HK-2 (cell line): ENCODE results near the gene PER3.
A peak's percentile ranks its signal among the peaks of the same experiment; 100 is the strongest.

Source experiments
- DNase-seq: peaks from one replicate; pipeline ENCODE4 v3.0.0-alpha.2; 2018; ENCODE audit not compliant: unreplicated experiment

The PER3 gene

GRCh38 chr1:7783826-7784491, at the start of gene PER3:
TSS of gene PER3 (plus strand) at chr1:7784291. CDS start at chr1:7784878, 587 bp downstream.
- DNase-seq, result peak; percentile 99

GRCh38 chr1:7738044-7738443, 46.0 kb upstream of the PER3 start:
- no peak for DNase-seq

DNA sequence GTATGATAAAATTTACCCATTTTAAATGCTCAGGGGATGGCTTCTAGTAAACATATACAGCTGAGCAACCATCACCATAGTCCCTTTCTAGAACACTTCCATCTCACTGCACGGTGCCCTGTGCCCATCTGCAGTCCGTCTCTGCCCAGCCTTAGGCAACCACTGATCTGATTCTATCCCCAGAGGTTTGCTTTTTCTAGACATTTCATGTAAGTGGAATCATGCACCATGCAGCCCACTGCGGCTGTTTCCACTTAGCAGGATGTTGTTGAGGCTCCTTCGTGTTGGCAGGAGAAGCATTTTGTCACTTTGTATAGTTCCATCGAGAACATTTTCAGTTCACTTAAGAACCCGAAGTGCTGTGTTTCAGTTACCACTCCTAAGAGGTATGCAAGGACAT, 40.7 kb upstream of the PER3 start:
- DNase-seq, result no peak

- DNase-seq, result no peak
Observed at GRCh38 chr1:7744882-7745281, 39.2 kb upstream of the PER3 start.

DNA sequence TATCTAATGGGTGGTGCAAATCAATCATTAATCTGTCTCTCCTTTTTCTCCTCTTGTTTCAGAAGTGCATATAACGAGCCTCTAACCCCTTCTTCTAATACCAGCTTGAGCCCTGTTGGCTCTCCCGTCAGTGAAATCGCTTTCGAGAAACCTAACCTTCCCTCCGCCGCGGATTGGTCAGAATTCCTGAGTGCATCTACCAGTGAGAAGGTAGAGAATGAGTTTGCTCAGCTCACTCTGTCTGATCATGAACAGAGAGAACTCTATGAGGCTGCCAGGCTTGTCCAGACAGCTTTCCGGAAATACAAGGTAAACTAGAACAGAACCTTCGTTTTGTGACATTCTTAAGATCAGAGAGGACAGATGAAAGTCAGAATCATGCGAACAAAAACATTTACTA, 38.3 kb upstream of the PER3 start:
- DNase-seq, result no peak

DNA sequence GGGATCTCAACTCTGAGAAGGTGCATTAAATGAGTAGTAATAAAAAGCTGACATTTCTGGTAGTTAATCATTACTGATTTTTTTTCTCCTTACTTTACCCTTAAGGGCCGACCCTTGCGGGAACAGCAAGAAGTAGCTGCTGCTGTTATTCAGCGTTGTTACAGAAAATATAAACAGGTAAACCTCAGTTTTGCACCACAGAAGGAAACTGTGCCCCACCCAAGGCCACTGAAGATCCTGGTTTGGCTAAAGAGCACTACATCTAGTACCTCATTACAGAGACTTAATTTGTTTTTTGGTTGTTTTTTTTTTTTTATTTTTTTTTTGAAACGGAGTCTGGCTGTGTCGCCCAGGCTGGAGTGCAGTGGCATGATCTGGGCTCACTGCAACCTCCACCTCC, 36.5 kb upstream of the PER3 start:
- no peak for DNase-seq

- no peak for DNase-seq
Observed at GRCh38 chr1:7749126-7749525, 35.0 kb upstream of the PER3 start.

DNA sequence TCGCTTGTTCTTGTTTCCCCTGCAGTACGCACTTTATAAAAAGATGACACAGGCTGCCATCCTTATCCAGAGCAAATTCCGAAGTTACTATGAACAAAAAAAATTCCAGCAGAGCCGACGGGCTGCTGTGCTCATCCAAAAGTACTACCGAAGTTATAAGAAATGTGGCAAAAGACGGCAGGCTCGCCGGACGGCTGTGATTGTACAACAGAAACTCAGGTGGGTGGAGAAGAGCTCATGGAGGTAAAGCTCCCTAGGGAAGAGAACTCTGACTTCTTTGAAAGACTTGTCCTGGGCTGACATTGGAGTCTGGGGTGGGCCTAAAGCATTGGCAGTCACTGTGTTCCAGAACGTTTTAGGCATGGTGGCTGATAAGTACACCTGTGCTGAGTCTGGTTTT, 32.9 kb upstream of the PER3 start:
- DNase-seq, result no peak

GRCh38 chr1:7752512-7753417, 31.3 kb upstream of the PER3 start:
- peak; percentile 18 for DNase-seq

DNA sequence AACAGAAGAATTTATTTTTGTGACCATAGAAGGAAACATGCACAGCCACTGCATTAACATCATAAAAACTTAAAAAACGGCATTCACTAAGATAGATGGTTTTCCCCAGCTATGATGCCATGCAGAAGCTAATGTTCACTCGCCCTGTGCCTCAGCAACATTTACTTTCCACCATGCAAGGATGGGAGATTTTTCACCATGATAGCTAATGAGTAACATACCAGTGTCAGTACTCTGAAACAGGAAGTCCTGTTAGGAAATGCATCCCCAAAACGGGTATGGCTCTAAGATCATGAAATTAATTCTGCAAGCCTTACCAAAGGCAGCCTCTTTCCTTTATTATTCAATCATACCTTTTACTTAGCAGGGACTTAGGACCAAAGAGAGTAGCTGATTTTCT, 30.4 kb upstream of the PER3 start:
- no peak for DNase-seq

- DNase-seq, result no peak
Observed at GRCh38 chr1:7754234-7754633, 29.9 kb upstream of the PER3 start.

GRCh38 chr1:7755448-7755847, 28.6 kb upstream of the PER3 start:
- DNase-seq, result no peak

DNA sequence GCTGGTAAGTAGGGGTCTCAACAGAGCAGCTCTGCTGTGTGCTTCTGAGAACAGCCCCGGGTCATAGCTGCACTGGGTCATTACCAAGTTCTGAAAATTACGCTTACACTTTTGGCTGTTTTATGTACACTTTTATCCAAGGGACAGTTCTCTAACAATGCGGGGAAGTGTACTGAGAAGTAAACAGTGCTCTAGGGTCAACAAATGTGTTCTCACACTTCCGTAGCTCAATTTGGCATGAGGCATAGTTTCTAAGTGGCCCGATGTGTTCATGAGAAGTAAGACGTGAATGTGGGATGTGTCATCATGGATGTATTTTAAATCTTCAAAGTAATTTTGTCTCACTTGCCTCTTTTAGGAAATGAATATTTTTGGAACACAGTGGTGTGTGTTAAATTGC, 23.8 kb upstream of the PER3 start:
- DNase-seq, result no peak

DNA sequence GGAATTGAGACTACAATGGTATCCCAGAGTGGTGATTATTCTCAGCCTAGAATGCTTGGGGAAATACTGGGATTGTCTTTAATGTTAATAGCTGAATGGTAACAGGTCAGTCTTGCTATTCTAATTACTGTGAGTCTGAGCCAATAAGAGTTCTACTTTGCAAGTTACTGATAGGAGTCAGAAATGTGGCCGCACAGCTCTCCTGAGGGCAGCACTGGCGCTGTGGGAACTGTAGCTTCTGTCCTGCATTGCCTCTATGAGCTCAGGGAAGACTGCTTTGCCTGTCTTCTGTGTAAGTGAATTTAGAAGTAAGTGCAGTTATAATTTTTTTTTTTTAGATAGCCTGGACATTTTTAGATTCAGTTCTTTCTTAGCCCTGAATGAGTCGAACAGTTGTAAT, 23.0 kb upstream of the PER3 start:
- no peak for DNase-seq

DNA sequence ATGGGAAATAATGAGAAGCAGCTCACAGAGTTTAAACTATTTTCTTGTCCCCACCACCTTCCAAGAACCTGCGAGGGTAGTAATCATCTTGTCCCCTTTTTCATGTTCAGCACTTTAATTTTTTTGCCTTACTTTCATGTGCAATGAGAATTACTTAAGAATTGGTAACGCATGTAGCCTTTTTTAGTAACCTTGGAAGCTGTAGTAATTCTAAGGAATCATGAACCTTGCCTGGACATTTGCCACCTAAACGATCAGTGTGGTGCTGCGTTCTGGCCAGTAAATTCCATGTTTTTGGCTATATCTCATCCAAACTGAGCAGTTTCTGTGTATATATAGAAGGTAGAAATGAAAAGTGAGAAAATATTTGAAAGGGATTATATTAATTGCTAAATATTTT, 16.9 kb upstream of the PER3 start:
- no peak for DNase-seq

DNA sequence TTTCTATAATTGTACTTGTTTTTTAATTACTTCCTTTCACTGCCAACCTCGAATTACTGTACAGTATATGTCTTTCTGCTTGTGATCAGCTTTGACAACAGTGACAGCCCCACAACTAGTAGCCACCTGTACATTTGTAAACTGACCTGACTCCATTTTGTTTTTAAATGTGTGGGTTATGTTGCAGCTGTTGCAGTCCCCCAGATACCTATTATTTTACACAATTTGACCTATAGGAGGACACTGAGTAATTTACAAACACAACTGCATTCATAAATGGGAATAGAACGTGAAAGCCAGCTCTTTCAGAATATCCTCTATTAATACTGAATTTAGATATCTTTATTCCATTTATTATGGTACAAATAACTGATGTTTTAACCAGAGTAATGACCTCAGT, 15.5 kb upstream of the PER3 start:
- DNase-seq, result no peak

GRCh38 chr1:7769673-7770412, 14.2 kb upstream of the PER3 start:
- DNase-seq, result no peak

- no peak for DNase-seq
Observed at GRCh38 chr1:7770669-7770996, 13.5 kb upstream of the PER3 start.

GRCh38 chr1:7770997-7771822, 12.9 kb upstream of the PER3 start, which contains the start of gene VAMP3:
TSS of gene VAMP3 (plus strand) at chr1:7771296. CDS start at chr1:7771384, 88 bp downstream.
- DNase-seq, result peak; percentile 93

- DNase-seq, result no peak
Observed at GRCh38 chr1:7771823-7772299, 12.2 kb upstream of the PER3 start.

DNA sequence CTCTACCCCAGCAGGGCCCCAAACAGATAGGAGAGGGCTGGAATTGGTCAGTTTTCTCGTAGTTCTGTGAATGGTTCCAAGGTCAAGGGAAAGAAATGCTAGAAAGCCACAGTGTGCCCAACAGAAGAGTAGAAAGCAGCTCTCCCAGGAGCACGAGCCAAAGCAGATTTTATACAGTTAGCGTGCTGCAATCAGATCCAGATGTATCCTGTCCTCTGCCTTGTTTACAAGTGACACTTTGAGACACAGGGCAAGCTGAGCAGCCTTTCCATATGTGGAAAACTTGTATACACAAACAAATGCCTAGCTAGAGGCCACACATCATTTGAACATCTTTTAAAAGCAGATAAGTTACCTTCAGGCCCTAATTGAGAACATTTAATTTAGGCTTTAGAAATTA, 6.5 kb upstream of the PER3 start:
- DNase-seq, result no peak
